Effector CD8-positive, alpha-beta T cell (primary cell): Measurements from ENCODE around the gene CSNK2A1.
"Not testable (repeated sequence)": the region's sequence is repeated elsewhere in the genome, so short reads cannot be mapped to it uniquely, and the experiment has no call there.

ENCODE experiments used
- DNase-seq: peaks from one replicate; lab custom pipeline; 2025; lab: John Stamatoyannopoulos, UW

The CSNK2A1 gene

DNA sequence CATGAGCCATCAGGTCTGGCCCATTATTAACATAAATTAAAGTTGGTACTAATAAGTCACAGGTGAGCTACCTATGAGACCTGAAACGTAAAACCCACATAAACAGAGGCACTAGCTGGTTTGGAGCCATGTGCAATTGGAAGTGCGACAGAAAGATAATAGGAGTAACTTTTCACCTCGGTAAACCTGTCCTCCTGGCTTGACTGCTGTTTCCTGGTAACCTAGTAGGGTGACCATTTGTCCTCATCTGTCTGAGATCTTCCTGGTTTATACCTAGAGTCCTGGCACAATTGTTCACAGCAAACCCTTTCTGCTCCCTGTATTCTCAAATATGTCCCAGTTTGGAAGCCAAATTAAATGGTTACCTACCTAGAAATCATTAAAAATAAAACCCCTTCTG, 88.6 kb downstream of the CSNK2A1 start:
- DNase-seq: no peak

DNA sequence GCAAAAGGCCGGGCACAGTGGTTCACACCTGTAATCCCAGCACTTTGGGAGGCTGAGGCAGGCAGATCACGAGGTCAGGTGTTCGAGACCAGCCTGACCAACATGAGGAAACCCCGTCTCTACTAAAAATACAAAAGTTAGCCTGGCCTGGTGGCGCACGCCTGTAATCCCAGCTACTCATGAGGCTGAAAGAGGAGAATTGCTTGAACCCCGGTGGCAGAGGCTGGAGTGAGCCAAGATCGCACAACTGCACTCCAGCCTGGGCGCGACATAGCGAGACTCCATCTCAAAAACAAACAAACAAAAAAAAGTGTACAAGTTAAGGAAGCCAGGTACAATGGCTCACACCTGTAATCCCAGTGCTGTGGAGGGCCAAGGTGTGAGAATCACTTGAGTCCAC, 91.6 kb downstream of the CSNK2A1 start:
- DNase-seq: not testable (repeated sequence)

DNA sequence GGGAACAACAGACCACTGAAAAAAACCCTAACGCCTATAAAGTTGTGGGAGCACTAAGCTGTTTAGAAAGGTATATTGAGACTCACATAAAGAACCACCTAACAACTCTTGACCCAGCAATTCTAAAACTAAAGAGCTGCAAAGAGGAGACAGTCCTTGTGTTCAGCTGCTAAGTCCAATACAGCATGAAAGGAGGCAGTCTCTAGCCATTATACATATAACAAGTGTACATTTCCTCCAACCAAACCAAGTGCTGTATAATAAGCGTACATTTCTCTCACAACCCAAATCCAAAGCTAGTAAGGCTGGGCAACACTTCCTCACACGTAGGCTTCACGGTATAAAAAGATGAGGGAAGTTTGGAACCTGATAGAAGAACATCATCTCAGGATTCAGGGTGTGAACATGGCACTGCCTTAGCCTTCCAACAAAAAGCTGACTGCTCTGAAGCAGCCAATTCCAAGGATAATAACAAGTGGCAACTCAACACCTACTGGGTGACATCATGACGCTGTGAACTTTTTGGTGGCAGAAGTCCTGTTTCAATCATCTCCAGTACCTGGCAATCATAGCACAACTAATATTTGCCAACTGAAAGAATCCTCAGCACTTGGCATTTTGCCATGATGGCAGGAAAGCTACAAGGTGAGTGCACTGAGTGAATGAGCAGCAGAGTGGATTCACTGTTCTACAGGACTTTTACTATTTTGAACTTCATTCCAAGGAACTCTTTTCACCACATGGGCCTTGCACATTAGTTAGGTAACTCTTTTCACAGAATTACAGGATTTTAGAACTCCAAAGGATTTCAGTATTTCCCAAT, 97.9 kb downstream of the CSNK2A1 start:
- no peak for DNase-seq

DNA sequence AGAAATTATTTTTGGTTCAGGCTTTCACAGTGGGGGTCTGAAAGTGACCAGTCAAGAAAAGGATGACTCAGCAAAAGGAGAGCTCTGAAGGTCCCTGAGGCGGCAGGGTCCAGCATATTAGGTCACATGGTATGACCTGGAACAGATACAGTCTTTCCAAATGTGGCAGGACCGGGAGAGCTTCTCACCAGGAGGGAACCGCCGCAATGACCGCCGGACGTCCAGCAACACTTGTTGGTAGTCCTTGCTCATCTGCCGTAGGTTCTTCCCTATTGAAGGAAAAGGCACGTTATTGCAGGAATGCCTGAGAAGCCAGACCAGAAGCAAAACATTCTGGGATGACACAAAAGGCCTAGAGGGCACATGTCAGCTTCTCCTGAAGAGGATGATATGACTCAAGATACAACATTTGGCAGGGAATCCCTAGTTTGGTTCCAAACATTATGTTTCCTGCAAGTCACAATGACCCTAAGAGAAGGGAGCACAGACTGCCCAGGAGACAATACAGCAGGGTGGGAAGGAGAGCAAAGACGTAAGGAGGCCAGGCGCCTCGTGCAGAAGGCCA, 98.6 kb downstream of the CSNK2A1 start:
- DNase-seq: no peak

DNA sequence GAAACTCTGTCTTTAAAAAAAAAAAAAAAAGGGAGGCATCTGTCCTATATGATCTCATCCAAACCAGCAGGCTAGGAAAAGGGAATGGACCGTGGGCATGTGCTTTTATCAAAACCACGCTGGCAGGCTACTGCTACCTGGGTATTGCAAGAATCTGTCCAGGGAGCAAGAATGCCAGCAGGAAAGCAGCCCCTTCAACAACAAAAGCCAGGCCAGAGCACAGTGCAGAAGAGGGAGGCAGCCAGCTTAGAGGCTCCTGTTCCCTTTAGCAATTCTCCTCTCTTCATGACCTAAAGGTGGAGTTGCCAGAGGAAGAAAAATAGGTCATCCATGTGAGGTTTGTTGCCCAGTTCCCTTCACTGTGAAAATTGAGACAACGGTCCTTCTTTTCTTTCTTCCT, 99.5 kb downstream of the CSNK2A1 start:
- no peak for DNase-seq

DNA sequence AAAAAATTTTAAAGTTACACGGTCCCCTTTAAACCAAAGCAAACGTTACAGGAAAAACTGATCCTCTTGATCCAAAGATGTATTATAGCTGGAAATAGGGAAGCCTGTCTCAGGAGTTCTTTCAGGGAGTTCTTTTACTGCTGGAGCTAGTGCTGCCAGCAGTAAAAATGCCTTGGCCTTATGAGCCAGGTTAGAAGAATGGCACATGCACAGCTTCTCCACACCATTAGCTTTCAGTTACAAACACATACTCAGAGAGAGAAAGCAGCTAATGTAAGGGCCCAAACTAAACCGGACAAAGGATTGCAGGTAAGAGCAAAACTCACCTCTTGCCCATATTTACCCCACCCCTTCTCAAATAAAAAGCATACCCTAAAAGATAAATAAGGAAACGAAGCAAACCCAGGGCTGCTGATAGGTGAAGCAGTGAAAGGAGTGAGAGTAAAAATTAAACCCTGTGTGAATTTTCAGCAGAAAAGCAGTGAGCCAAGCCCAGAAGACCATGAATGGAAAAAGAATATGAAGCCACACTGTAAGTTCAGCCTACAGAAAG, 100.3 kb downstream of the CSNK2A1 start:
- no peak for DNase-seq

DNA sequence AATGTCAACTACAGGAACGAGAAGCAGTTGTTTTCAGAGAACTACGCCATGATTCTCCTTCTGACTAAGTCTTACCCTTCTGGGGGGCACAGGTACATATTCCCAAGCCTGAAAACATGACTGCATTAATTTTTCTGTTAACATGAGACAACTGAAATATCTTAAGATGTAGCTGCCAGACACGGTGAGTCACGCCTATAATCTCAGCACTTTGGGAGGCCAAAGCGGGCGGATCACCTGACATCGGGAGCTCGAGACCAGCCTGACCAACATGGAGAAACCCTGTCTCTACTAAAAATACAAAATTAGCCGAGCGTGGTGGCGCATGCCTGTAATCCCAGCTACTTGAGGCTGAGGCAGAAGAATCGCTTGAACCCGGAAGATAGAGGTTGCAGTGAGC, 103.0 kb downstream of the CSNK2A1 start:
- no peak for DNase-seq

DNA sequence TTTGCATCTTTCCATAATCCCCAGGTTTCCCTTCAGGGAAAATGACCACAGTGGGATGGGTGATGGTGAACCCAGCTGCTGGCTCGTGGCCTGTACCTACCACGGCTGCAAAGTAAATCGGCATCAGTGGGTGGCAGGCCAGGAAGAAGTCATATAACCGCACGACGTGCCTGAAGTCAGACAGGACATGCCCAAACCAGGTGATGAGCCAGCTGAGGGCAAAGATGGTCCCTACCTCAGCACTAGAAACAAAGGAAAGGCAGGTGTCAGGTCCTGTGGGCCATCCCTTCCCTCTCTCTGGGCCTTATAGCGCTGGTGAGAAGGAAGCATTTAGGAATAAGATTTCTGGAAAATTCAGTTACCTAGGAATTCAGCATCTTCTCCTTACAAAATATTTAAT, 103.4 kb downstream of the CSNK2A1 start:
- no peak for DNase-seq

DNA sequence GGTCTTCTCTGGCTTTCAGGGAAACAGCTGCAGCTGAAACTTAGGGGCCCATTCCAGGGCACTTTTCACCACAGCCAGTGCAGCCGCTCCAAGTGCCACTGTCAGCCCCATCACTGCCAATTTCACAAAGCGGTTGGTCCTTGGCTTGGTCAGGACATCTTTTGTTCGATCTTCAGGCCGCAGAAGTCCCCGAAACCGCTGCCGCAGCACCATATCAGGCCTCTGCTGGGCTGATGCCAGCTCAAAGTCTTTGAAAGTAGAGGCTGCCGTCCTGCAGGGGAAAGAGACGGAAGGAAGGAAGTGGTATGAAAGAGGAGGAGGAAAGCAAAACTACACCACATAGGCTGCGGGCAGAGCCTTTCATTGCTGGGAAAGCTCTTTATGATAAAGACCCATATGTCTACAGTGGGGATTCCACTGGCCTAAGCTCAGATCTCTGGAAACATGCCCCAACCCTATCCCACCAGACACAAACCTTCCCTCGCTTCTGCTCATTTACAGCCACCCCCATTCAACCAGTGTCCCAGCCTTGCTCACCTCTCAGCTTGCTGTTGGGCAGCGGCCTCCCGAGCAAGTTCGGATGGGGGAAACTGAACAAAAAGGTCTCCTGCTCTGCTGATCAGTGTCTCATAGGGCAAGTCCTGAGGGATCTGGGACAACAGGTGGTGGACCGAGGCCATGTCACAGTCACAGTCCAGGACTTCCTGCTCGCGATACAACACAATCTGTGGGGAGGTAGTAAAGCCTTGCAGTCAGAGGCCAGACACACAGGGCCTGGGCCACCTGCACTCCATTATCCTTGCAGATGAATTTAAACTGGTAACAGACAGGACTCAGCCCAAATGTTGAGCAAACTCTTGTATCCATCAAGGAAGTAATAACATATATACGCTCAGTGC, 104.8 kb downstream of the CSNK2A1 start:
- DNase-seq: peak; percentile 11

DNA sequence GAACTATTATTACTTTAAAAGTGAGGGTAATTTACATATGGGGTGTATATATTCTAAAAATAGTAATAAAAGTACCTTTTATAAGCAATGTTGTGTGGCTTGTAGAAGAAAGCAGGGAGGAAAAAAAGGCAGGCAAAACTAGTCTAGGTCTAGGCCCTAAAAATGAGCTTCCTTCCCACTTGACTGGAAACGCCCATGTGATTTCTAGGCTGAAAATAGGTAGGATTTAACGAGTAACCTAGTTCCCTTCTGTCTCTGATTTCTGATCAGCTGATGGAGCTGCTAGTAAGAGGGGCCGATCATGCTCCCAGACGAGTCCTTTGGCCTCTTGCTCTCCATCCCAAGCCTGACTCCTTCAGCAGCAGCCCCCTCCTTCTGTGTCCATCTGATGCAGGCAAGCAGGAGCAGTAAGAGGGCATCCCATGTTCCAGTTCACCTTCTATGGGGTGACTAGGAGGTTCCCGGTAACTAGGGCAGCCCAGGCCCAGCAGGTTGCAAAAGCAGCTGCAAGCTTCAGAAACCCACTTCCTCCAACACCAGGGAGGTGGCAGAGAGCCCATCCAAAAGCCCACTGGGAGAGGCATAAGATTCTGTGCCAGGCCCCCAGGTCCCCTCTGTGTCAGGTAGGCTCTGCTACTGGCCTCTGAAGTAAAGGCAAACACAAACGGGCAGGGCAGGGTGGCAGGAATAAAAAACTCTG, 105.7 kb downstream of the CSNK2A1 start:
- DNase-seq: no peak

DNA sequence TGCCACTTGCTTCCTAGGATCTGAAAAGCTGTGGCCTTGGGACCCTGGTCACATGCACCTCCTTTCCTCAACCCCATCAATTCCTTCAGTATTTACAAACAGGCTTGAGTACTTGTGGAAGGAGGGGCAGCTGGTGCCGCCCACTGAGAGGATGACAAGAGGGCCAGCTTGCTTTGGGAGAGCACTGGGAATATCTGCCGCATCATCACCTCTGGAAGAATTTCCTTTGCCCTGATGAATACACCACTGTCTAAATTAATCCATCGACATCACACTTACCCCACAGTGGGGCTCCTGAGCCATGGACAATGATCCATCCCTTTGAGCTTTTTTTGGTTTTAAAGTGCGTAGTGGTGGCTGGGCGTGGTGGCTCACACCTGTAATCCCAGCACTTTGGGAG, 107.1 kb downstream of the CSNK2A1 start:
- no peak for DNase-seq

DNA sequence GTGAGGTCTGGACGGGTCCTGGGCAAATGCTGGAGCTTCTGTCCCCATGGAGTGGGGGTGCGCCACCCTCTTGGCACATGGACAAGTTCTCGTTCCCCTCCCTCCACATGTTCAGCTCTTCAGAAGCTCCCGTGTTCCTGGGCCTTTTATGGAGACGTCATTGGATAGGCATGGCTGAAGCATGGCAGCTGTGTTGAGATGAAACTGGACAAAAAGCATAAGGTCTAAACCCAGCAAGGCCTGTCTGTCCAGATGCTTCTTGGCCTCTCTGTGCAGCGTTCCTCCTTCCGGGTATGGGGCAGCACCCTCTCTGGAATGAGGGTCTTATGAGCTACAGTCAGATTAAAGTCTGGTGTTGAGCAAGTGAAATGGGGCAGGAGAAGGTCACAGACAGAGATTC, 108.0 kb downstream of the CSNK2A1 start:
- DNase-seq: no peak

DNA sequence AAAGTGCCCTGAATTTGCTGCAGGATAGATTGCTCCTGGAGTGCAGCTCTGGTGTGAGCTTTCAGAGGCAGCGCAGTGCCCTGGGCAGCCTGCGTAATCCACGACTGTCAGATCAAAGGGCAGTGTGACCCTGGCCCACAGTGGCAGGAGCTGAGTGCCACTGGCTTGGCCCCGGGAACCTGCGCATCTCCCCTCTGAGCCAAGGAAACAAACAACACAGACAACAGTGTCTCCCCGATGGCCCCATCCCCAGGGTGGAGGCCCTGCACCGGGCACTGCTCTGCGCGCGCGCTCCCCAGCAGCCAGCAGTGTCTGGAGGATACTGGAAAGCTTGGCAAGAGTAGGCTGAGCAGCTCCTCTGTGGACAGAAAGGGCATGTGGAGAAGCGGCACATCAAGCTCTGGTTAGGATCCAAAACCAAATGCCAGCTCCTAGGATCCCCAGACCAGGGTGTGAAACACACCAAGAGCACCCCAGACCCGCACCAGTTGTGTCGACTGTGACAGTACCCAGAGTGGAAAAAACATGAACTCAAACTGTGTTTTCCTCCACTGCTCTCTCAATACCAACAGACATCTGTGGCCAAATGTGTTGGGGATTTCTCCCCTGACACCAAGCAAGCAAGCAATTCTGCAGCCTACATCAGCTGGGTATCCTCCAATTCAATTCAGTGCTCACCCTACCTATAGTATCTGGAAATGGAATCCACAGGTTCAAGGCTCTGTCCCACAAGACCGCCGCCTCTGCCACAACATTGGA, 108.8 kb downstream of the CSNK2A1 start:
- no peak for DNase-seq

DNA sequence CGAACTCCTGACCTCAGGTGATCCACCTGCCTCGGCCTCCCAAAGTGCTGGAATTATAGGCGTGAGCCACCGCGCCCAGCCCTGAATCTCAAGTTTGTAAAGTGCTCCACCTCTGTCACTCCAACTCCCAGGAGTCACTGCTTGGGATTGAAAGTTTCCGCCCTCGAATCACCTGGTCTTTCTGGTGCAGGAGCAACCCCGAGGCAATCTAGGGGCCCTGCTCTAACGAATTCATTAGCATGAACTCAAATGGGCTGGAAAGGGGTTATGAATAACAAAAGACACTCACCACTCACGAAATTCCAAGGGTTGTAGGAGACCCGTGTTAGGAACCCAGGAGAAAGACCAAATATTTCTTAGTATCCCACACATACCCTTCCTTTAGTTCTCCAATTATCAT, 109.4 kb downstream of the CSNK2A1 start:
- DNase-seq: no peak

DNA sequence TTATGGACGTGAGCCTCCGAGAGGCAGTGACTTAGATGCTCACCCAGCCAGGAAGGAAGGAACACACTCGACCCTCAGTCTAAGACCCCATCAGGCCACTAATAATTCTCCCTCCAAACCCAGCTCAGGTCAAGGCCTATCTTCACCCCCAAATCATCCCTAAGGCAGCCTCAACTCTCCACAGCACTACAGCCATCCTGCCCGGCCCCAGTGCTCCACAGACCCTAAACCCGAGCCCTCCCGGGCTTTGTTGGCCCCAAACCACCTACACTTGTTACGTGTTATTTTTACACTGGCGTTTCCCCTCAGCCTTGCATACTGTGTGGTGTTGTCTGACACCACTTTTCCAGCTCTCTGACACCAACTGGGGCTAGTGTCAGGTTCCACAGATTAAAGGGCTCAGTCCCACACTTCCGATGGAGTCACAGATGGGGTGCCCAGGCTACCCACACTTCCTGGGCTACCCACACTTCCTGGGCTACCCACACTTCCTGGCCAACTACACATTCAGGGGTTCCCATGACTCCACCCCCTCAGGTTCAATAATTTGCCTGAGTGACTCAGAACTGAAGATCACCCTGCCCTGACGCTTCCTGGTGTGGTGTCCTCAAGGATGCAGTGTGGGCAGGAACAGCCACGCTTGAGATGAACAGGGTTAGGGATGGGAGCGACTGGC, 110.2 kb downstream of the CSNK2A1 start:
- DNase-seq: no peak

DNA sequence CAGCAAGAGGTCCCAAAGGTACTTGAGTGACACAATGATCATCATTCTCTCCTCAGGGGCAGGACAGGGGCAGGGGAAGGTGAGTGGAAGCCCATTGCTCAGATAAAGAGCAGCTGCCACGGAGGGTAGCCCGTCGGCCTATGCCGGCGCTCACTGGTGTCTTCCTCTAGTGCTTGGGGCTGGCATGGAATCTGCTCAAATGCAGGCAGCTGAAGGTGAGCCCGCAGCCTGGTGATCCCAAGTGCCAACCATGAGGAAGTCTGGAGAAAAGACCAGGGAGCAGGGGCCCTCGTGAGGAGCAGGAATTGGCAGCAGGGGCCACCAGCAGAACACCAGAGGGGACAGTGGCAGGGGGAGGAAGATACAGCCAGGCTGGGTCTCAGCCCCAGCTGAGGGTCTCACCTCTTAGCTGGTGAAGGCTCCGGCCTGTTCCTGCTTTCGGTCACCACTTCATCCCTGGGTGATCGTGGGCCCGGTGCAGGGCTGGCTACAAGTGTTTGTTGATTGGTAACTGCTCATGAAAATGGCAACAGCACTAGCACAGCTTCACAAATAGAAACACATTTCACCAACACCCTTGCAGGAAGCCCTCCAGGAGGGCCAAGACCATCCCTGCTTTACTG, 110.8 kb downstream of the CSNK2A1 start:
- no peak for DNase-seq

DNA sequence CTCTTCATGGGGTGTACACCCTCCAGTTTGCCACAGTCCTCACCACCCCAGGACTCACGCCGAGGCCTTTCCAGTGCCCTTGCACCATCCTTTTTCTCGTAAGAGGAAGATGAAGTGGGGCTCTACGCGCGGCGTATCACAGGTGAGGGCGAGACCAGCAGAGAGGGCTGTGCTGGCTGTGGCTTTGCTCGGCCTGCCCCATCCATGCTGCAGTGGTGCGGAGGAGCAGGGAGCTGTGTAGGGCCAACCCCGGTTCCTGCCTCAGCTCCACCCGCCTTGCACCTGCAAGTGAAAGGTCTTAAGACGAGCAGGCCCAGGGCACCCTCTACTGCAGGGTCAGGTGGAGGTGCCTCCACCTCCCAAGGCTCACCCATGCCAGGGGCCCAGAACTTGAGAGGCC, 111.4 kb downstream of the CSNK2A1 start:
- no peak for DNase-seq

DNA sequence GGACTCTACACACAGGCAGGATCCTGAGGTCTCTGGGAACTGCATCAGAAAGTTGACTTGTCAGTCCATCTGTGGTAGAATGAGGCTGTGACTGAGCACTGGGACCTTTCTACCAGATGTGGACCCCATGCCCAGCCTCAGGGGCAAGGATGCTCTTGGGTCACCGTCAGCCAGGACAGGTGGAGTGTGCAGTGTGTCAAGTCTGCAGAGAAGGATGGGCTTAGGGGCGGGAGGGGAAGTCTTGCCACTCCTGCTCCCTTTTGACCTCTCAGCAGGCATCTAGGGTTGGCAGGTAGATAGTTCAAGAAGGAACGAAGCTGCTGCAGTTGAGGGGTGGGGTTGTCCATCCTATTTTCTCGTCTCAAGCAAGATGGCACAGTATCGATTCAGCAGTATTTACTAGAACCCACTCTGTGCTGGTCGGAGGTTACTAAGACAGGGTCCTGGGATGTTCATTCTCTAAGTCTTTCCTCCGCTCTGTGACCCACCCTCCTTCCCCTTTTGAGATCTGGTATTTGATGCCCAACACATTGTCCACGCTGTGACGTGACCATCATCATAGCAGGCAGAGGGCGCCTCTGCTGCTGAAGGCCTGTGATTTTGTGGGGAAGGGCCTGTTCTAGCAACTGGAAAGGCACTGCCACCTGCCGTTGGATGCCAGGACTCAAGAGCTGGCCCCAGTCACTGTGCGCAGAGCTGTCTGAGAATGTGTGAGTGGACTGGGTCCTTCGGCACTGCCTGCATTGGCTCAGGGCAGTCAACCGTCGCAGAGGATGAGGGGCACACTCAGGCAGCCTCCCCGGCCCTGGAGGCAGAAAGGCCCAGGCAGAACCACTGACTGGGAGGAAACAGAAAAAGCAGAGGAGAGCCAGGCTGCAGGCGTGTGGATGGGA, 112.3 kb downstream of the CSNK2A1 start:
- DNase-seq: no peak
